ENCODE measurements around the gene TMEM150A.
A peak's percentile ranks its signal among the peaks of the same experiment; 100 is the strongest.
"Not testable (repeated sequence)": the region's sequence is repeated elsewhere in the genome, so short reads cannot be mapped to it uniquely, and the experiment has no call there.

Gene TMEM150A

GRCh38 chr2:85593023-85593422, 9.5 kb downstream of the TMEM150A start:
- DNase-seq (ENCODE audit: low spot score) = no peak

- not testable (repeated sequence) for DNase-seq (ENCODE audit: low spot score)
Measured at GRCh38 chr2:85592299-85592698, 10.2 kb downstream of the TMEM150A start.

GRCh38 chr2:85591563-85591962, 10.9 kb downstream of the TMEM150A start:
- DNase-seq (ENCODE audit: low spot score) = no peak

- DNase-seq (ENCODE audit: low spot score) = no peak
Measured at GRCh38 chr2:85590950-85591349, 11.5 kb downstream of the TMEM150A start.

GRCh38 chr2:85589982-85590791, 12.3 kb downstream of the TMEM150A start:
- DNase-seq (ENCODE audit: low spot score) = no peak

- DNase-seq (ENCODE audit: low spot score) = no peak
Measured at GRCh38 chr2:85589181-85589580, 13.3 kb downstream of the TMEM150A start.

- no peak for DNase-seq (ENCODE audit: low spot score)
Measured at GRCh38 chr2:85588645-85589044, 13.9 kb downstream of the TMEM150A start.

- DNase-seq (ENCODE audit: low spot score) = no peak
Measured at GRCh38 chr2:85588236-85588635, 14.3 kb downstream of the TMEM150A start.

- DNase-seq (ENCODE audit: low spot score) = no peak
Measured at GRCh38 chr2:85585781-85586105, 16.8 kb downstream of the TMEM150A start.

- DNase-seq (ENCODE audit: low spot score) = no peak
Measured at GRCh38 chr2:85584857-85585780, 17.4 kb downstream of the TMEM150A start.

- DNase-seq (ENCODE audit: low spot score) = peak; percentile 27
Measured at GRCh38 chr2:85584354-85584856, 18.1 kb downstream of the TMEM150A start, which contains the start of gene VAMP5. VAMP5 (plus strand) TSS chr2:85584431; CDS start chr2:85584491, 60 bp downstream.

GRCh38 chr2:85583667-85584353, 18.7 kb downstream of the TMEM150A start:
- no peak for DNase-seq (ENCODE audit: low spot score)

GRCh38 chr2:85582492-85582891, 20.0 kb downstream of the TMEM150A start:
- no peak for DNase-seq (ENCODE audit: low spot score)

GRCh38 chr2:85580206-85580605, 22.3 kb downstream of the TMEM150A start:
- DNase-seq (ENCODE audit: low spot score) = no peak

GRCh38 chr2:85579266-85579935, 23.1 kb downstream of the TMEM150A start:
- DNase-seq (ENCODE audit: low spot score) = no peak

GRCh38 chr2:85578243-85579180, 24.0 kb downstream of the TMEM150A start:
- DNase-seq (ENCODE audit: low spot score) = peak; percentile 21

GRCh38 chr2:85577386-85578242, 24.9 kb downstream of the TMEM150A start, which contains the start of gene VAMP8:
VAMP8 (plus strand) TSS chr2:85577586; CDS start chr2:85577647, 61 bp downstream.
- DNase-seq (ENCODE audit: low spot score) = peak; percentile 37

GRCh38 chr2:85577063-85577385, 25.5 kb downstream of the TMEM150A start:
- DNase-seq (ENCODE audit: low spot score) = no peak

GRCh38 chr2:85575739-85576138, 26.8 kb downstream of the TMEM150A start:
- DNase-seq (ENCODE audit: low spot score) = no peak

- DNase-seq (ENCODE audit: low spot score) = no peak
Measured at GRCh38 chr2:85566265-85566664, 36.2 kb downstream of the TMEM150A start.

All from hematopoietic multipotent progenitor cell treated with erythropoietin and hydrocortisone succinate and interleukin-3 and kit ligand, for 15 days (in vitro differentiated cells).